H1 (cell line): ENCODE results near the gene ANKRD6. TPM values are rescaled to one million over a fixed set of nuclear protein-coding genes. Genes with fewer than 3 reads are reported as not detected.

Experiments used
- CREB1 ChIP-seq: IDR thresholded peaks from 2 replicates; pipeline ENCODE4 v1.6.1; 2012; ENCODE audit warnings: inconsistent platforms
- CTBP2 ChIP-seq: IDR thresholded peaks from 2 replicates; pipeline ENCODE4 v1.7.0; 2011; ENCODE audit warnings: borderline replicate concordance, mild to moderate bottlenecking, moderate library complexity, mixed read lengths, low read length; ENCODE audit not compliant: insufficient read depth, insufficient read length
- PHF8 ChIP-seq: fragments of 200-600 bp; sonication (generic); conservative IDR thresholded peaks from 2 replicates; pipeline ENCODE4 v1.7.1; 2012; ENCODE audit warnings: low read depth, mild to moderate bottlenecking, inconsistent platforms, low read length, moderate library complexity
- TAF1 ChIP-seq: IDR thresholded peaks from 2 replicates; pipeline ENCODE4 v1.6.1; 2011; ENCODE audit warnings: mild to moderate bottlenecking, low read depth, low read length
- polyA plus RNA-seq, 7 experiments: library from polyadenylated mRNA; depleted of rRNA in 3 of 7; stranded (reverse) in 5 of 7; unstranded in 2 of 7; fragments of >200 nt in 5 of 7; fragments of 200-250 nt in 2 of 7; gene quantifications; 1 replicate in 5 of 7; 2 replicates in 1 of 7; 4 replicates in 1 of 7; pipeline versions ENCODE4 v1.2.1 to v1.2.3, GENCODE V29; 2011 to 2013; ENCODE audit warnings: missing spikeins in 2 of 7, mixed read lengths in 2 of 7
- total RNA-seq: library from RNA; stranded (reverse); fragmentation: NEBNext Ultra II Directional; extraction: Animal tissue kit (Norgen Biotek cat#: 25700); gene quantifications from 2 replicates; pipeline ENCODE4 v1.2.1, GENCODE V29; 2021
- TF ChIP-seq, protein P1 (sequence below): IDR thresholded peaks from 2 replicates; pipeline ENCODE4 v1.6.1; 2012; ENCODE audit warnings: low read length, inconsistent platforms

The ANKRD6 gene
- total and polyA plus RNA-seq, 2 of the 8 experiments (the other 6 are each of a cell fraction or from before 2014, with no cell fraction given) = 5.9 to 12.8 TPM

DNA sequence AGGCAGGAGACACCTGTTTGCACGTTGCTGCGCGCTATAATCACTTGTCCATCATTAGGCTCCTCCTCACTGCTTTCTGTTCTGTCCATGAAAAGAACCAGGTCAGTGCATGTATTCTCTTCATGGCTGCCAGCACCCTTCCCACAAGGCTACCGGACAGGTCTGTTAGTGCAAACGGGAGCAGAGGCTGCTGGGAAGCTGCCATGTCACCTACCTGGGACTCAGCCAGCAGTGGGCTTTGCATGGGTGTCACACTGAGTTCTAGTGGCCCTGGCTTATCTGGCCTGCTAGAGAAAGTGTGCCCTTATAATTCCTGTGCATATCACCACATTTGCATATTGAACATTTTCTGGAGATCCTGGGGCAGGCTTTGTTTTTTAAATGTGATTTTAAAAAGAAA, 180.8 kb downstream of the ANKRD6 start (continued):
- no peak for TF ChIP-seq CTBP2
- no peak for TF ChIP-seq PHF8
- TF ChIP-seq TAF1 = no peak
- TF ChIP-seq, protein P1, sequence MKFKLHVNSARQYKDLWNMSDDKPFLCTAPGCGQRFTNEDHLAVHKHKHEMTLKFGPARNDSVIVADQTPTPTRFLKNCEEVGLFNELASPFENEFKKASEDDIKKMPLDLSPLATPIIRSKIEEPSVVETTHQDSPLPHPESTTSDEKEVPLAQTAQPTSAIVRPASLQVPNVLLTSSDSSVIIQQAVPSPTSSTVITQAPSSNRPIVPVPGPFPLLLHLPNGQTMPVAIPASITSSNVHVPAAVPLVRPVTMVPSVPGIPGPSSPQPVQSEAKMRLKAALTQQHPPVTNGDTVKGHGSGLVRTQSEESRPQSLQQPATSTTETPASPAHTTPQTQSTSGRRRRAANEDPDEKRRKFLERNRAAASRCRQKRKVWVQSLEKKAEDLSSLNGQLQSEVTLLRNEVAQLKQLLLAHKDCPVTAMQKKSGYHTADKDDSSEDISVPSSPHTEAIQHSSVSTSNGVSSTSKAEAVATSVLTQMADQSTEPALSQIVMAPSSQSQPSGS = no peak
- no peak for TF ChIP-seq CREB1
- TF ChIP-seq, all 59 proteins: peak for 0
